ENCODE data around the gene POP7.

The POP7 gene

GRCh38 chr7:100671353-100672327 is 34.3 kb upstream of the POP7 start:
- no peak for DNase-seq (ENCODE audit: low spot score)
- no peak for TF ChIP-seq CTCF (IDR thresholded peaks at IDR 0.05; ENCODE audit: borderline replicate concordance, control extremely low read depth, extremely low read depth, insufficient read depth, missing control alignments)
- in situ Hi-C loops (cut with MboI; ENCODE audit: low sequenced_read_pairs, unreplicated experiment) = no loop called here

- in situ Hi-C loops (cut with MboI; ENCODE audit: low sequenced_read_pairs, unreplicated experiment) = no loop called here
- no peak for TF ChIP-seq CTCF (IDR thresholded peaks at IDR 0.05; ENCODE audit: borderline replicate concordance, control extremely low read depth, extremely low read depth, insufficient read depth, missing control alignments)
- peak; percentile 98 for DNase-seq (ENCODE audit: low spot score)
These were observed 32.5 kb upstream of the POP7 start, which contains the start of gene GNB2 for GRCh38 chr7:100673302-100673941. TSS of gene GNB2 (plus strand) at chr7:100673740. CDS start at chr7:100676266, 2,526 bp downstream.

- in situ Hi-C loops (cut with MboI; ENCODE audit: low sequenced_read_pairs, unreplicated experiment) = no loop called here
- DNase-seq (ENCODE audit: low spot score) = peak; percentile 36
- TF ChIP-seq CTCF (IDR thresholded peaks at IDR 0.05; ENCODE audit: borderline replicate concordance, control extremely low read depth, extremely low read depth, insufficient read depth, missing control alignments) = no peak
These were observed 31.9 kb upstream of the POP7 start for GRCh38 chr7:100673942-100674410.

- no peak for TF ChIP-seq CTCF (IDR thresholded peaks at IDR 0.05; ENCODE audit: borderline replicate concordance, control extremely low read depth, extremely low read depth, insufficient read depth, missing control alignments)
- DNase-seq (ENCODE audit: low spot score) = no peak
- in situ Hi-C loops (cut with MboI; ENCODE audit: low sequenced_read_pairs, unreplicated experiment) = no loop called here
These were observed 31.4 kb upstream of the POP7 start for GRCh38 chr7:100674411-100675104.

GRCh38 chr7:100675105-100675451 is 30.8 kb upstream of the POP7 start:
- in situ Hi-C loops (cut with MboI; ENCODE audit: low sequenced_read_pairs, unreplicated experiment) = no loop called here
- DNase-seq (ENCODE audit: low spot score) = no peak
- no peak for TF ChIP-seq CTCF (IDR thresholded peaks at IDR 0.05; ENCODE audit: borderline replicate concordance, control extremely low read depth, extremely low read depth, insufficient read depth, missing control alignments)
